ENCODE results near the gene OR10AD1.
A peak's percentile ranks its signal among the peaks of the same experiment; 100 is the strongest.
"Not testable (repeated sequence)": the region's sequence is repeated elsewhere in the genome, so short reads cannot be mapped to it uniquely, and the experiment has no call there.

The OR10AD1 gene

GRCh38 chr12:48157889-48158370 is 45.2 kb downstream of the OR10AD1 start:
- no peak for DNase-seq

- peak; percentile 94 for DNase-seq
Measured at GRCh38 chr12:48157018-48157888, 45.8 kb downstream of the OR10AD1 start, which contains the start of gene ASB8. TSS of gene ASB8 (minus strand) at chr12:48157515. CDS start at chr12:48153496, 4,019 bp downstream.

- no peak for DNase-seq
Measured at GRCh38 chr12:48156652-48157017, 46.5 kb downstream of the OR10AD1 start.

- DNase-seq: not testable (repeated sequence)
Measured at GRCh38 chr12:48155786-48156185, 47.3 kb downstream of the OR10AD1 start.
